ENCODE measurements around the gene CTRL.

GRCh38 chr16:67933805-67934204 is 2.1 kb upstream of the CTRL start:
- TF ChIP-seq POLR2A (IDR thresholded peaks at IDR 0.05), result no peak
- TF ChIP-seq, protein P1, sequence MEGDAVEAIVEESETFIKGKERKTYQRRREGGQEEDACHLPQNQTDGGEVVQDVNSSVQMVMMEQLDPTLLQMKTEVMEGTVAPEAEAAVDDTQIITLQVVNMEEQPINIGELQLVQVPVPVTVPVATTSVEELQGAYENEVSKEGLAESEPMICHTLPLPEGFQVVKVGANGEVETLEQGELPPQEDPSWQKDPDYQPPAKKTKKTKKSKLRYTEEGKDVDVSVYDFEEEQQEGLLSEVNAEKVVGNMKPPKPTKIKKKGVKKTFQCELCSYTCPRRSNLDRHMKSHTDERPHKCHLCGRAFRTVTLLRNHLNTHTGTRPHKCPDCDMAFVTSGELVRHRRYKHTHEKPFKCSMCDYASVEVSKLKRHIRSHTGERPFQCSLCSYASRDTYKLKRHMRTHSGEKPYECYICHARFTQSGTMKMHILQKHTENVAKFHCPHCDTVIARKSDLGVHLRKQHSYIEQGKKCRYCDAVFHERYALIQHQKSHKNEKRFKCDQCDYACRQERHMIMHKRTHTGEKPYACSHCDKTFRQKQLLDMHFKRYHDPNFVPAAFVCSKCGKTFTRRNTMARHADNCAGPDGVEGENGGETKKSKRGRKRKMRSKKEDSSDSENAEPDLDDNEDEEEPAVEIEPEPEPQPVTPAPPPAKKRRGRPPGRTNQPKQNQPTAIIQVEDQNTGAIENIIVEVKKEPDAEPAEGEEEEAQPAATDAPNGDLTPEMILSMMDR (IDR thresholded peaks at IDR 0.05), result no peak
